HG03469 (cell line): Measurements from ENCODE around the gene CDC40.
"Not testable (repeated sequence)": the region's sequence is repeated elsewhere in the genome, so short reads cannot be mapped to it uniquely, and the experiment has no call there.

Source experiments
- ATAC-seq: cut with Tn5 transposase; IDR thresholded peaks from one replicate; pipeline ENCODE4 v1.9.1; 2021; ENCODE audit warnings: mild to moderate bottlenecking, moderate library complexity, moderate number of reproducible peaks; ENCODE audit not compliant: unreplicated experiment

Gene CDC40

DNA sequence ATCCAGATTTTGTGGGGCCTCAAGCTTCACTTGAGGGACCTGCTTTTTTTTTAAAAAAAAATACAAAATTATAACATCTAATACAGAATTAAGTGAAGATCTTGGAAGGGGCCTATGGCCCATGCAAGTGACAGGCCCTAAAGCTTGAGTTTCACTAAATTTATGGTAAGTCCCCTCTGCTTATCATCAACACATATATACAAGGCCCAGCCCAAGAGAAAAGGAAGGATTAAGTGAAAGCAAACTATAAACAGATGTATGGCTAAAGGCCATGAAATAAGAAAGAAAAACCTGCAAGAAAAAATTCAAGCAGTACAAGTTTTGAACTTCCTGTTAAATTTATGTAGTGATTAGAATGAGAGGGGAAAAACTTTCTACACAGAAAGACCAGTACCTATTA, 86.8 kb downstream of the CDC40 start:
- no peak for ATAC-seq

- ATAC-seq: no peak
These were observed 89.4 kb downstream of the CDC40 start for GRCh38 chr6:110269623-110270022.

DNA sequence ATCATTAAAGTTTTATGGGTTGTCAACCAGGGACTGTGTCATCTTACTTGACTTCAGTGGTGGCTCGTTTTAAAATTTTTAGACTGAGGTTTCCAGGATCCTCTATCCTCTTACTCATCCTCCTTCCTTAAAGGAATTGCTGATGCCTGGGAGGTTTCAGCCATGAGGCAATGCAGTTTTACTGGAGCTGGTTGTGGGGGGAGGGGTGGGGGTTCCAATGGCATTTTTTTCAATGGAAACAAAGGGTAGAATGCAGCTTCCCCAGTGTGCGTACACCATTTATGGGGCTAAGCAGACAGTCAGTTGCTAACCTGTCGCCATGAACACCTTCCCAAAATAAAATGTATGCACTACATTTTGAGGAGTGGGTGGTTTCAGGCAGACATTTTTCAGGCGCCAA, 89.9 kb downstream of the CDC40 start:
- no peak for ATAC-seq

GRCh38 chr6:110271732-110272022, 91.5 kb downstream of the CDC40 start:
- ATAC-seq: no peak

- ATAC-seq: not testable (repeated sequence)
These were observed 92.6 kb downstream of the CDC40 start for GRCh38 chr6:110272781-110273180.

- no peak for ATAC-seq
These were observed 97.0 kb downstream of the CDC40 start for GRCh38 chr6:110277100-110277665.
